ENCODE results near the gene ST6GALNAC4. TPM values are rescaled to one million over a fixed set of nuclear protein-coding genes. Genes with fewer than 3 reads are reported as not detected.
A peak's percentile ranks its signal among the peaks of the same experiment; 100 is the strongest.

Gene ST6GALNAC4
- total RNA-seq, 1 experiment from 2014 or later: 25.7 TPM

DNA sequence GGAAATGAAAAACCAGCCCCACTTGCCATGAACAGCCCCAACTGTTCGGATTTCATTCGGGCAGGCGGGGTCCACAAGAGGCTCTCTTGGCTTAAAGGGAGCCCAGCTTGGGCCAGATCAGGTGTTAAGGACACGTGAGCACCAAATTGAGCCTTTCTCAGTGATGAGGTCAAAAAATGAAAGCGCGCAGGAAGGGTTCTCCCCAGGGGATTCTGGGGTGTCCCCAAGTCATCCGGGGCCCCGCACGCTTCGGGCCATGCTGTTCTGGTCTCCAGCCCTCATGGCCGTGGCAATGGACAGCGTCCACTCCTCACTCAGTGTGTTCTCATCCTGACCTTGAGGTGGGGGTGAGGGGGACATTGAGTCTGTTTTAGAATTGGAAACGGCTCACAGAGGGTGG, 50.3 kb downstream of the ST6GALNAC4 start (continued):
- TF ChIP-seq, protein P1, sequence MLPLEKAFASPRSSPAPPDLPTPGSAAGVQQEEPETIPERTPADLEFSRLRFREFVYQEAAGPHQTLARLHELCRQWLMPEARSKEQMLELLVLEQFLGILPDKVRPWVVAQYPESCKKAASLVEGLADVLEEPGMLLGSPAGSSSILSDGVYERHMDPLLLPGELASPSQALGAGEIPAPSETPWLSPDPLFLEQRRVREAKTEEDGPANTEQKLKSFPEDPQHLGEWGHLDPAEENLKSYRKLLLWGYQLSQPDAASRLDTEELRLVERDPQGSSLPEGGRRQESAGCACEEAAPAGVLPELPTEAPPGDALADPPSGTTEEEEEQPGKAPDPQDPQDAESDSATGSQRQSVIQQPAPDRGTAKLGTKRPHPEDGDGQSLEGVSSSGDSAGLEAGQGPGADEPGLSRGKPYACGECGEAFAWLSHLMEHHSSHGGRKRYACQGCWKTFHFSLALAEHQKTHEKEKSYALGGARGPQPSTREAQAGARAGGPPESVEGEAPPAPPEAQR (CRISPR knock-in tag; IDR thresholded peaks at IDR 0.05): no peak
- TF ChIP-seq MXD4 (CRISPR knock-in tag; IDR thresholded peaks at IDR 0.05; ENCODE audit: borderline replicate concordance): no peak
- TF ChIP-seq ZNF416 (CRISPR knock-in tag; IDR thresholded peaks at IDR 0.05): no peak
- no peak for TF ChIP-seq OVOL2 (CRISPR knock-in tag; IDR thresholded peaks at IDR 0.05; ENCODE audit: borderline replicate concordance)
- TF ChIP-seq, protein P2, sequence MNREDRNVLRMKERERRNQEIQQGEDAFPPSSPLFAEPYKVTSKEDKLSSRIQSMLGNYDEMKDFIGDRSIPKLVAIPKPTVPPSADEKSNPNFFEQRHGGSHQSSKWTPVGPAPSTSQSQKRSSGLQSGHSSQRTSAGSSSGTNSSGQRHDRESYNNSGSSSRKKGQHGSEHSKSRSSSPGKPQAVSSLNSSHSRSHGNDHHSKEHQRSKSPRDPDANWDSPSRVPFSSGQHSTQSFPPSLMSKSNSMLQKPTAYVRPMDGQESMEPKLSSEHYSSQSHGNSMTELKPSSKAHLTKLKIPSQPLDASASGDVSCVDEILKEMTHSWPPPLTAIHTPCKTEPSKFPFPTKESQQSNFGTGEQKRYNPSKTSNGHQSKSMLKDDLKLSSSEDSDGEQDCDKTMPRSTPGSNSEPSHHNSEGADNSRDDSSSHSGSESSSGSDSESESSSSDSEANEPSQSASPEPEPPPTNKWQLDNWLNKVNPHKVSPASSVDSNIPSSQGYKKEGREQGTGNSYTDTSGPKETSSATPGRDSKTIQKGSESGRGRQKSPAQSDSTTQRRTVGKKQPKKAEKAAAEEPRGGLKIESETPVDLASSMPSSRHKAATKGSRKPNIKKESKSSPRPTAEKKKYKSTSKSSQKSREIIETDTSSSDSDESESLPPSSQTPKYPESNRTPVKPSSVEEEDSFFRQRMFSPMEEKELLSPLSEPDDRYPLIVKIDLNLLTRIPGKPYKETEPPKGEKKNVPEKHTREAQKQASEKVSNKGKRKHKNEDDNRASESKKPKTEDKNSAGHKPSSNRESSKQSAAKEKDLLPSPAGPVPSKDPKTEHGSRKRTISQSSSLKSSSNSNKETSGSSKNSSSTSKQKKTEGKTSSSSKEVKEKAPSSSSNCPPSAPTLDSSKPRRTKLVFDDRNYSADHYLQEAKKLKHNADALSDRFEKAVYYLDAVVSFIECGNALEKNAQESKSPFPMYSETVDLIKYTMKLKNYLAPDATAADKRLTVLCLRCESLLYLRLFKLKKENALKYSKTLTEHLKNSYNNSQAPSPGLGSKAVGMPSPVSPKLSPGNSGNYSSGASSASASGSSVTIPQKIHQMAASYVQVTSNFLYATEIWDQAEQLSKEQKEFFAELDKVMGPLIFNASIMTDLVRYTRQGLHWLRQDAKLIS (CRISPR knock-in tag; IDR thresholded peaks at IDR 0.05; ENCODE audit: borderline replicate concordance): no peak

DNA sequence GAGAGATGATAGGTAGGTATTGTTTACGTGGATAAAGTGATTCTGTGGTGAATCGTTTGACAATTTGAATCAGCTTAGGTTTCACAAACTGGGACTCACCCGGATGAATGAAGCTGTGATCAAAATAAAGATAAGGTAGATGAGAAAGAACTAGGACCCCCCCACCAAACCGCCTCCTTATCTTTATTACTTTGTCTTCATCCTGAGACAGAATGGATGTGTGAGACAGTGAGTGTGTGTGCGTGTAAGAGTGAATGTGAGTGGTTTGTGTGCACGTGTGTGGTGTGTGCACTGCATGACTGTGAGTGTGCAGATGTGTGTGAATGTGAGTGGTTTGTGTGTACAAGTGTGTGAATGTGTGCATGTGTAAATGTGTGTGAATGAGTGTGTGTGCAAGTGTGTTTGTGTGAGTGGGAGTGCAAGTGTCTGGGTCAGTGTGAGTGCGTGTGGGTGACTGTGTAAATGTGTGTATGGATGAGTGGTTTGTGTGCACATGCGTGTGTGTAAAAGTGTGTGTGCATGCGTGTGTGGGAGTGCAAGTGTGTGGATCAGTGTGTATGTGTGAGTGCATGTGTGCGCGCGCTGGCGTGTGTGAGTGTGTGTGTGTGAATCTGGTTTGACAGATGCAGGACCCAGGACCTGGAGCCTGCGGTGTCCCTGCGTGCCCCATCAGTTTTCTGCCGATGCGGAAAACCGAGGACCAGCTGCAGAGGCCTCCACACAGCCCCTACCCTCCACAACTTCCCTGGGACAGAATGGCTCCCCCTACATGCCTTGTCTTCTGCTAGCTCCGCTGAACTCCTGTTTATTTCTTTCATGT, 51.0 kb downstream of the ST6GALNAC4 start:
- no peaks in the 10 kb centered on the region for H3K27me3 Mint-ChIP-seq (ENCODE audit: low read depth)
- H3K4me3 Mint-ChIP-seq: no peak overlapping the region
- ChIA-PET POLR2A (interaction anchor here (0.6 to 1.1 kb wide), 2 partner anchors 11 to 19 kb away, joined by 3 read pairs; partner anchors contain the start of gene ENG), CTCF (interaction anchor here (1.1 to 1.4 kb wide), 3 partner anchors 39 to 131 kb away, joined by 3 to 4 read pairs (median 3); partner anchors contain the start of gene TOR2A)
- H3K9me3 Mint-ChIP-seq: no peaks in the 10 kb centered on the region
- H3K4me1 Mint-ChIP-seq: peaks cover 10% of the 10 kb centered on the region
- TF ChIP-seq MYBL2 (CRISPR knock-in tag; IDR thresholded peaks at IDR 0.05): no peak
- TF ChIP-seq, protein P3, sequence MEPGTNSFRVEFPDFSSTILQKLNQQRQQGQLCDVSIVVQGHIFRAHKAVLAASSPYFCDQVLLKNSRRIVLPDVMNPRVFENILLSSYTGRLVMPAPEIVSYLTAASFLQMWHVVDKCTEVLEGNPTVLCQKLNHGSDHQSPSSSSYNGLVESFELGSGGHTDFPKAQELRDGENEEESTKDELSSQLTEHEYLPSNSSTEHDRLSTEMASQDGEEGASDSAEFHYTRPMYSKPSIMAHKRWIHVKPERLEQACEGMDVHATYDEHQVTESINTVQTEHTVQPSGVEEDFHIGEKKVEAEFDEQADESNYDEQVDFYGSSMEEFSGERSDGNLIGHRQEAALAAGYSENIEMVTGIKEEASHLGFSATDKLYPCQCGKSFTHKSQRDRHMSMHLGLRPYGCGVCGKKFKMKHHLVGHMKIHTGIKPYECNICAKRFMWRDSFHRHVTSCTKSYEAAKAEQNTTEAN (CRISPR knock-in tag; IDR thresholded peaks at IDR 0.05): peak; percentile 96; the same call in 1 of the 2 replicates
- ATAC-seq: no peak
- peak overlapping the region; percentile 57 for H3K27ac Mint-ChIP-seq
- no peaks in the 10 kb centered on the region for H3K36me3 Mint-ChIP-seq
- no peak for DNase-seq (ENCODE audit: low spot score)

DNA sequence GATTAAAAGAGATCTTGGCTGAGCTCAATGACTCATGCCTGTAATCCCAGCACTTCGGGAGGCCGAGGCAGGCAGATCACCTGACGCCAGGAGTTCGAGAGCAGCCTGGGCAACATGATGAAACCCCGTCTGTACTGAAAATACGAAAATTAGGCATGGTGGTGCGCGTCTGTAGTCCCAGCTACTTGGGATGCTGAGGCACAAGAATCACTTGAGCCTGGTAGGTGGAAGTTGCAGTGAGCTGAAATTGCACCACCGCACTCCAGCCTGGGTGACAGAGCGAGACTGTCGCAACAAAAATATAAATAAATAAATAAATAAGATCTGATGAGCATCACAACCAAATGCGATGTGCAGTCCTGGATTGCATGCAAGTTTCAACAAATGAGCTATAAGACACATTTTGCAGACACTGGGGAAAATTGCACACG, 53.6 kb downstream of the ST6GALNAC4 start:
- Mint-ChIP-seq H3K36me3 (no peaks in the 10 kb centered on the region), H3K4me1 (0 out of 2 replicates have a peak, but pooled peaks cover under 1% of the 10 kb centered on the region), H3K27me3 (ENCODE audit: low read depth) (no peaks in the 10 kb centered on the region), H3K9me3 (no peaks in the 10 kb centered on the region), H3K27ac (peak overlapping the region; percentile 60; the same call in 1 of the 2 replicates), H3K4me3 (no peak overlapping the region)
- ATAC-seq: no peak
- ChIA-PET POLR2A (interaction anchor here (0.8 to 1.6 kb wide), 2 partner anchors 9 to 121 kb away, joined by 3 read pairs; partner anchors contain the start of gene ENG), CTCF (interaction anchor here (0.6 to 1.4 kb wide), 7 partner anchors 19 to 1099 kb away, joined by 3 to 4 read pairs (median 3); partner anchors contain the start of genes CDK9 and TOR2A)
- TF ChIP-seq, protein P4, sequence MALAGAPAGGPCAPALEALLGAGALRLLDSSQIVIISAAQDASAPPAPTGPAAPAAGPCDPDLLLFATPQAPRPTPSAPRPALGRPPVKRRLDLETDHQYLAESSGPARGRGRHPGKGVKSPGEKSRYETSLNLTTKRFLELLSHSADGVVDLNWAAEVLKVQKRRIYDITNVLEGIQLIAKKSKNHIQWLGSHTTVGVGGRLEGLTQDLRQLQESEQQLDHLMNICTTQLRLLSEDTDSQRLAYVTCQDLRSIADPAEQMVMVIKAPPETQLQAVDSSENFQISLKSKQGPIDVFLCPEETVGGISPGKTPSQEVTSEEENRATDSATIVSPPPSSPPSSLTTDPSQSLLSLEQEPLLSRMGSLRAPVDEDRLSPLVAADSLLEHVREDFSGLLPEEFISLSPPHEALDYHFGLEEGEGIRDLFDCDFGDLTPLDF (CRISPR knock-in tag; IDR thresholded peaks at IDR 0.05): no peak
- TF ChIP-seq, protein P5, sequence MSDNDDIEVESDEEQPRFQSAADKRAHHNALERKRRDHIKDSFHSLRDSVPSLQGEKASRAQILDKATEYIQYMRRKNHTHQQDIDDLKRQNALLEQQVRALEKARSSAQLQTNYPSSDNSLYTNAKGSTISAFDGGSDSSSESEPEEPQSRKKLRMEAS (CRISPR knock-in tag; IDR thresholded peaks at IDR 0.05): no peak
- no peak for DNase-seq (ENCODE audit: low spot score)

Data from WTC11 (cell line).